Non-pigmented ciliary epithelial cell (primary cell): ENCODE data around the gene CHRNE.
"Not testable (repeated sequence)": the region's sequence is repeated elsewhere in the genome, so short reads cannot be mapped to it uniquely, and the experiment has no call there.

Experiments used
- DNase-seq: peaks from one replicate; pipeline ENCODE4 v3.0.0-alpha.2; 2010; ENCODE audit warnings: low read depth

Gene CHRNE

DNA sequence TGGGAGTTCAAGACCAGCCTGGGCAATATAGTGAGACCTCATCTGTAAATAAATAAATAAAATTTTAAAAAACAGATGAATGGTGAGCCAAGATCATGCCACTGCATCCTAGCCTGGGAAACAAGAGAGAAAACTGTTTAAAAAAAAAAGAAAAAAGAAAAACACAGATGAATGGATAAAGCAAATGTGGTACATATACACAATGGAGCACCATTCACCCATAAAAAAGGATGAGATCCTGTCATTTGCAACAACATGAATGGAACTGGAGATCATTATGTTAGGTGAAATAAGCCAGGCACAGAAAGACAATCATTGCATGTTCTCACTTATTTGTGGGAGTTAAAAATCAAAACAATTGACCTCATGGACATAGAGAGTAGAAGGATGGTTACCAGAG, 3.7 kb upstream of the CHRNE start:
- not testable (repeated sequence) for DNase-seq

DNA sequence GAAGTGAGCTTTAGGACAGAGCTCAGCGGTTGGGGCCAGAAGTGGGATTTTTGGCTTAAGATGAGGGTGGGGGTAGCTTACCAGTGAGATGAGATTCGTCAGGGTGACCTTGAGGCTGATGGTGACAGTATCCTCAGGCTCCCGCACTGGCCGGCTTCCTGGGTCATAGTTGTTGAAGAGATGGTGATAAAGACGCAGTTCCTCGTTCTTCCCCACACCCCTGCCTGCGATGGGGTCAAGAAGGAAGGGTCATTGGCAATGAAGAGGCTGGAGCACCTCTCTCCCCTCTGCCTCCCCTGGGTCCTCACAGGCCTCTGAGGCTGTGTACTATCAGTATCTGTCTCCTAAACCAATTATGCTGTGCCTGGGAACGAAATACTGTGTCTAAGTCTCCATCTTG, 358 bp downstream of the CHRNE start:
- no peak for DNase-seq

DNA sequence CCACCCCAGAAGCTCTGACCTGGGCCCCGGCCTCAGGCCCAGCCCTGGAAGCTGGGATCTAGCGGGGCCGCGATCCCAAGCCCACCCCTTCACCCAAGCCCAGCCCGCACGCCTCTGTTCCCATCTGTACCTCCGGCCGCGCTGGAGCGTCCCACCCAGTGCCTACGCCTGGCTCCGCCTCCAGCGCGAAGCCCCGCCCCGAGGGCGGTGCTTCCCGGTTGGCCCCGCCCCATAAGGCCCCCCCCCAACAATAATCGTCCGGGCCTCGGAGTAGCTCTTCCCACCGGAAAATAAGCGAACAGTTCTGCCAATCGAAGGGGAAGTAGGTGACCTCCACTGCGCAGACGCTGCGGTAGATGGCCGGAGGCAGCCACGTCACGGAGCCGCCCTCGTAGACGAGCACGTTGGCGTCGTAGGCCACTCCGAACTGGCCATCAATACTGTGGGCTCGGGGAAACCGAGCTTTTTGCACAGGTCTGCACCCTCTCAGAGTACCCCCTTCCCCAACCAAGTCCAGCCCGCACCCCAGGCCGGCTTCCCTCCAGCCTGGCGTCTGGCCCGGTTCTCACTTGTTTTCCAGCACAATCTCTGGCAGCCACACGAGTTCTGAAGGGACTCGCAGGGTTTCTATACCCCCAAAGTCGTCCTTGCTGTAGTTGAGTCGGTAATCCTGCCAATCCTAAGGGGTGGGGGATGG, 1.1 kb downstream of the CHRNE start:
- DNase-seq, result no peak

DNA sequence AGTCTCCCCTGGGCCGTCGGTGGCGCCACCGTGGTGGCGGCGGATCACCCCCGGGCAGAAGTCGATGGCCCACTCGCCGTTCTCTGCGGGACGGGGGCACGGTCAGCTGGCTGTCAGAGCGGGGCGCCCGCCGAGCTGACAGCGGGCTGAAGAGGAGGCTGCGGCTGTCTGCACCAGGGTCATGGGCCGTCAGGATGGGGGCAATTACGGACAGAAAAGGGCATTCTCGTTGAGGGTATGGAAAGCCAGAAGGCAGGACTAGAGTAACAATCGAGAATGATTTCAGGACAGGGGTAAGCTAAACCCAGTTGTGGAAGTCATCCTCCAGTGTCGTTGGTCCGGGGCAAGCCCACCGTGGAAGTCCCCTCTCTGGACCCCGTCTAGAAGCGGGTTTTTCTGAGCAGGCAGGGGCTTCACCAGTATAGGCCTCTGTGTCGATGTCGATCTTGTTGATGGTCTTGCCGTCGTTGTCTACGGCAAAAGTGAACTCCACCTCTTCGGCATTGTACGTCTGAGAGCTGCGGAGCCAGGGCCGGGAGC, 1.7 kb downstream of the CHRNE start:
- DNase-seq, result no peak

DNA sequence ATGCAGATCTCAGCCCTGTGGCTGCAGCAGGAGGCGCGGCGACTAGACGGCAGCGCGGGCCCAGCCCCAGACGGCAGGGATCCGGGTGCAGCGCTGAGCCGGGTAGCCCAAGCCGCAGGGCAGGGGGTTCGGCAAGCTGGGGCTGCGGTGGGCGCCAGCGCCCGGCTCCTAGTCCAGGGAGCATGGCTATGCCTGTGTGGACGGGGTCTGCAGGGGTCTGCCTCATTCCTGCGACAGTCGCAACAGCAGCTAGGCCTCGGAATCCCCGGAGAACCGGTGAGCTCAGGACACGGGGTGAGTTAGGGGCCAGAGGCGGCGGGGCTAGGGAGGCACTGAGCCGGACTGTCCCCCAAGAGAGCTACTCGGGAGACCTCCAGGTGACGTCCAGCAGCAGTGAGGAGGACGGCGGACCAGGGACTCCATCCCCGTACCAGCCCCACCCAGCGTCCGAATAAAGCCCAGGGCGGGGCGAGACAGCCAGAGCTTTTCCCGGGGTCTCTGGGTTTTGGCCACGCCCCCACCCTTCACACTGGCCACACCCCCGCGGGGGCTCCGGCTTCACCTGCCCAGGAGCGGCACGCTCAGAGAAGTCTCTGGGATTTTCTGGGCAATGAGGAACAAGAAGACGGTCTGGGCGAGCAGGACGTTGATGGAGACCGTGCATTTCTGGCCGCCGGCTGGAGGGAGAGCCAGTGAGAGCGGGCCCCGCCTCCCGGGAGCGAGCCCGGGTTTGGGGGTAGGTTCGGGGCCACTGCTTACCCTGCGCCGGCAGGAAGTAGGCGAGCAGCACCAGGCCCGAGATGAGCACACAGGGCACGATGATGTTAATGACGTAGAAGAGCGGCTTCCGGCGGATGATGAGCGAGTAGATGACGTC, 2.4 kb downstream of the CHRNE start:
- DNase-seq, result no peak

DNA sequence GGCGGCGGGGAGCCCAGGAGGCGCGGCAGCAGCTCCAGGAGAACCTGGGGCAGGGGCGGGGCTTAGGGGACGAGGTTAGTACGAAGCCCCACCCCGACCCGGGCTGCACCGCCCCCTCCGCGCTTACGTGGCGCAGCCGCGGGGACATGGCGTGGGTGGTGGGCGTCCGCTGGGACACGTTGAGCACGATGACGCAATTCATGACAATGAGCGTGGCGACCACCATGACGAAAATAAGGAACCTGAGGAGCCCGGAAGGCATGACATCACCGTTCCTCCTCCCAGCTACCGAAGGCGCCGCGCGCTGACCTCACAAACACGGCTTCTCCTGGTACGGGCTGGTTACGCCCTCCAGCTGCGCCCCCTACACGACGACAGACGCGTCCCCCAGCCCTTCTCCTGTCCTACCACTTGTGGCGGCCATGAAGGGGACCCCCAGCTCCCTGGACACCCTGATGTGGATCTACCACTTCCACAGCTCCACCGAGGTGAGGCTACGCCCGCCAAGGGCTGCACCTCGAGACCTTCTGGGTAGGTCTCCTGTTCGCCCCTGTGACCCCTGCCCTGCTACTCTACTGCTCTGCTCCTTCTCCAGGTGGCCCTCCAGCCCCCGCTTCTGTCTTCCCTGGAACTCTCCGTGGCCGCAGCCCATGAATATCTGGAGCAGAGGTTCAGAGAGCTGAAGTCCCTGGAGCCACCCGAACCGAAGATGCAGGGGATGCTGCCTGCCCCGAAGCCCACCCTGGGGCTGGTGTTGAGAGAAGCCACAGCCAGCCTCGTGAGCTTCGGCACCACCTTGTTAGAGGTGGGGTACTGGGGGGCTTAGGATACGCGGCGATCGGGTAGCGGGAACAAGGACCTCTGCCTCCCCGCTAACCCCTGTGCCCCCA, 3.3 kb downstream of the CHRNE start, which contains the start of gene C17orf107:
C17orf107 (plus strand) TSS at position 196 of the 890 bp plus-strand sequence; CDS start at position 423, 227 bp downstream.
- peak; percentile 46 for DNase-seq

DNA sequence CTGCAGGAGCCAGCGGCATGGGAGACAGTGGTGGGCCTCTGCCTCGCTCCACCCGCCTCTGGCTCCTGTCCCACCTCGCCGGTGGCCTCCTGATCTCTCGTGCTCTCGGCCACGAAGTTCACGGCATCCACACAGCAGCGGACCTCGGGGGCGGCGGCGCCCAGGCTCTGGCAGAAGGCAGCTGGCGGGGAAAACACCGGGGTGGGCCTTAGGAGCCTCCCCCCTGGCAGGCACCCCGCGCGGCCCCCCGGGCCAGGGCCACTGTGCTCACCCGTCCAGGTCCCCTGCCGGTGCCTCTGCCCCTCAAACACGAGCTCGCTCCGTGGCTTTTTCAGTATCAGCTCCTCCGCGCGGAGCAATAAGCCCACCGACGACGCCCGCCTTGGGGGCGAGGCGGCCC, 4.0 kb downstream of the CHRNE start:
- no peak for DNase-seq

DNA sequence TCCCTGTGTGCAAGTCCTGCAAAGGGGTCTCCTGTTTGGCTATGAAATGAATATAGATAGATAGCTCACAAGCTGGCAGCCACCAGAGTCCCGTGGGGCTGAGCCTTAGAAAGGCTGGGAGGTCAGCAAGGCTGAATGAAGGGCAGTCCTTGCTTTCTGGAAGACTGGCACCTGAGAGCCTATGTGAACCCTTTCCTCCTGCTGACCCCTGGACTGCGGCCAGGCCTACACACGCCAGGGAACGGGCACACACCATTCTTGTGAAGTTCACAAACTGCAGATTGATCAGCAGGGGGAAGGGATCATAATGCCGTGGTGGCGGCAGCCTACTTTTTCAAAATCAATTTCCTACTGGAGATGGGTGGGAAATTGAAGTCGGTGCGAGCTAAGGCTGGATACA, 4.5 kb downstream of the CHRNE start:
- DNase-seq, result no peak

DNA sequence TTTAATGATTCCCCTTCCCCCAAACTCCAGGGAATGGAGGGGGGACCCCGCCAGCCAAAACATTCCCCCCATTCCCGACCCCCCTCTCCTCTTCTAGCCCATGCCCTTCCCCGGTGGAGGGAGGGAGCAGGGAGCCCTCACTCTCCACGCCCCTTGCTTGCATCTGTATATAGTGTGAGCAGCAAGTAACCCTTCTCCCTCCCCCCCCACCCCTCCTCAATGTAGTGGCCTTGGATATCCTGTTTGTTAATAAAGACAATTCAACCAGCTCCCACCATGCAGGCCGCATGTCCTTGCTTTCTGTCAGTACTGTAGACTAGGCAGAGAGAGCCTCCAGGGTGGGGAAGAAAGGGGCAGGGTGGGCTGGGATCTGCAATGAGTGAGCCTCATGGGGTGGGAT, 5.1 kb downstream of the CHRNE start:
- no peak for DNase-seq

DNA sequence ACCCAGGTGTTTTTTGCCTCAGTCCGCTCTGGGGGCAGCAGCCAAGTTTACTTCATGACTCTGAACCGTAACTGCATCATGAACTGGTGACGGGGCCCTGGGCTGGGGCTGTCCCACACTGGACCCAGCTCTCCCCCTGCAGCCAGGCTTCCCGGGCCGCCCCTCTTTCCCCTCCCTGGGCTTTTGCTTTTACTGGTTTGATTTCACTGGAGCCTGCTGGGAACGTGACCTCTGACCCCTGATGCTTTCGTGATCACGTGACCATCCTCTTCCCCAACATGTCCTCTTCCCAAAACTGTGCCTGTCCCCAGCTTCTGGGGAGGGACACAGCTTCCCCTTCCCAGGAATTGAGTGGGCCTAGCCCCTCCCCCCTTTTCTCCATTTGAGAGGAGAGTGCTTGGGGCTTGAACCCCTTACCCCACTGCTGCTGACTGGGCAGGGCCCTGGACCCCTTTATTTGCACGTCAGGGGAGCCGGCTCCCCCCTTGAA, 5.7 kb downstream of the CHRNE start:
- no peak for DNase-seq

DNA sequence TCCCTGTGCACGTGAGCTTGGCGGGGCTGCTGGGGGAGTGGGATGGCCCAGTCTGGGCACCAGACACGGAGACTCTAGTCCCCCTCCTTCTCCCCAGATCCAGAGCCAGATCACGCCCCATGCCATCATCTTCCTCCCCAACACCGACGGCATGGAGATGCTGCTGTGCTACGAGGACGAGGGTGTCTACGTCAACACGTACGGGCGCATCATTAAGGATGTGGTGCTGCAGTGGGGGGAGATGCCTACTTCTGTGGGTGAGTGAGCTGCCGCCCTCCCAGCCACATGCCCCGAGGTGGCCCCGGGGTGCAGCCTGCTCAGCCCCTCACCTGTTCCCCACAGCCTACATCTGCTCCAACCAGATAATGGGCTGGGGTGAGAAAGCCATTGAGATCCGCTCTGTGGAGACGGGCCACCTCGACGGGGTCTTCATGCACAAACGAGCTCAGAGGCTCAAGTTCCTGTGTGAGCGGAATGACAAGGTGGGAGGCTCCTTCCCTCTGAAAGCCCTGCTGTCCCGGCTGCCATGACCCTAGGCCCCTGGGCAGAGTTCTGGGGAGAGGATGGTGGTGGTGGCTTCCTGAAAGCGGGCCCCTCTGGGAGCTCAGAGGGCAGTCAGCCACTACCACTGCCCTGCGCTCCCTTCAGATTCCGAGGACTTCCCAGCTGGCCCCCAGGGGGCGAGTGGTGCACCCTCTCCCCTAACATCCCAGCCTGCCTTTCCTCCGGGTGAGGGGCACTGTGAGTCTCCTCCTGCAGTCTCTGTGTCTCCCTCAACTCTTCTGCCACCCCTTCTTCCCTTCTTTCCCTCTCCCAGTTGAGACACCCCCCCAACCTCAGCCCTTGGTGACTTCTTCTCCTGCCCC, 6.3 kb downstream of the CHRNE start:
- DNase-seq, result no peak

DNA sequence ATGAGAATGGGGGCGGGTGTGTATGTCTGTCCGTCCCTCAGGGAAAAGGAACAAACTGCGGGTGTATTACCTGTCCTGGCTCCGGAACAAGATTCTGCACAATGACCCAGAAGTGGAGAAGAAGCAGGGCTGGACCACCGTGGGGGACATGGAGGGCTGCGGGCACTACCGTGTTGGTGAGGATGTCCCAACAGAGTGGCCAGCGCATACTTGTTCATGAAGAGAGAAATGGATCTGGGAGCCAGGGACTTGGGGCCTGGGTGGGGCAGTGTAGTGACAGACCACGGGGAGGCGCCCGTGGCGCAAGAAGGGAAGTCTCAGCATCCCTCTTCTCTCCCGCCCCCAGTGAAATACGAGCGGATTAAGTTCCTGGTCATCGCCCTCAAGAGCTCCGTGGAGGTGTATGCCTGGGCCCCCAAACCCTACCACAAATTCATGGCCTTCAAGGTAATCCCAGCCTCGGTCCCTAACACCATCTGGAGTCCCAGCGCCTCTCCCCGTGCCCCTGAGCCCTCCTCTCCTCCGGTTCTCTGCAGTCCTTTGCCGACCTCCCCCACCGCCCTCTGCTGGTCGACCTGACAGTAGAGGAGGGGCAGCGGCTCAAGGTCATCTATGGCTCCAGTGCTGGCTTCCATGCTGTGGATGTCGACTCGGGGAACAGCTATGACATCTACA, 7.1 kb downstream of the CHRNE start:
- no peak for DNase-seq

DNA sequence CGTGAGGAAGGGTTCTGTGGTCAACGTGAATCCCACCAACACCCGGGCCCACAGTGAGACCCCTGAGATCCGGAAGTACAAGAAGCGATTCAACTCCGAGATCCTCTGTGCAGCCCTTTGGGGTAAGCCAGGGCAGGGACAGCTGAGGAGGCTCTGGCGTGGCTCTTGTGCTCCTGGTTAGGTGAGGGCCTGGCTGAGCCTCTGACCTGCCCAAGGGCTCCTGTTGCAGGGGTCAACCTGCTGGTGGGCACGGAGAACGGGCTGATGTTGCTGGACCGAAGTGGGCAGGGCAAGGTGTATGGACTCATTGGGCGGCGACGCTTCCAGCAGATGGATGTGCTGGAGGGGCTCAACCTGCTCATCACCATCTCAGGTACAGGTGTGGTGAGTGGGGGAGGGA, 7.8 kb downstream of the CHRNE start:
- no peak for DNase-seq

DNA sequence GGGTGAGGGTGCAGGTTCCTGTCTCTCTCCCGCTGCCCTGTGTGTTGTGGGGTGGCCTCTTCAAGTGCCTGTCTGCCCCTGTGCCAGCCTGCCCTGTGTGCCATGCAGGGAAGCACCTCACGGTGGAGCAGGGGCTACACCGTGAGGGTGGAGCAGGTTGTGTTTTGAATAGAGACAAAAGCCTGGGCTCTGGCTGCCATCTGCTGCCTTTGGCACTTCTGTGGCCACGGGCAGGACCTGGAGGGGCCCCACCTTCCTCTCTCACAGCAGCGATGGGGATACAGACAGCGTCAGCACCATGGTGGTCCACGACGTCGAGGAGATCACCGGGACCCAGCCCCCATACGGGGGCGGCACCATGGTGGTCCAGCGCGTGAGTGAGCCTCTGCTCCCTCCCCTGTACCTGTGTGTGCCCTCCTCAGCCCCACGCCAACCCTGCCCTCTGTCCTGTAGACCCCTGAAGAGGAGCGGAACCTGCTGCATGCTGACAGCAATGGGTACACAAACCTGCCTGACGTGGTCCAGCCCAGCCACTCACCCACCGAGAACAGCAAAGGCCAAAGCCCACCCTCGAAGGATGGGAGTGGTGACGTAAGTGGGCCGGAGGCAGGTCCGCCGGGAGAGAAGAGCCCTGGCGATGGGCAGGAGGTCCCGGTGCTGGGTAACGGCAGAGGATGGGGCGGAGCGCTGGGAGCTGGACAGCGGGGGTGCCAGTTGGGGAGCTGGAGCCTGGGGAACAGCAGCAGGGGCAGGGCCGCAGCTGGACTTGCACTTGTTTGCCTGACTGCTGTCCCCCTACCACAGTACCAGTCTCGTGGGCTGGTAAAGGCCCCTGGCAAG, 9.0 kb downstream of the CHRNE start:
- DNase-seq, result no peak

DNA sequence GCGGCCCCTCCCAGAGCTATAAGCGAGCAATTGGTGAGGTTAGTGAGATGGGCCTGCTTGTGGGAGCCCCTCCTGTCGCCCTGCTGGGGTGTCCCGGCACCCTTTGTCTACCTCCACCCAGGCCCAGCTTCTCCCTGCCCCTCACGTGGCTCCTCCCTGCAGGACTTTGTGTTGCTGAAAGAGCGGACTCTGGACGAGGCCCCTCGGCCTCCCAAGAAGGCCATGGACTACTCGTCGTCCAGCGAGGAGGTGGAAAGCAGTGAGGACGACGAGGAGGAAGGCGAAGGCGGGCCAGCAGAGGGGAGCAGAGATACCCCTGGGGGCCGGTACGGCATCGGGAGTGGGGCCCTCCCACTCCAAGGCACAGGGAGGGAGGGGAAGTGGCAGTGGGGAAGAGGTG, 9.6 kb downstream of the CHRNE start:
- DNase-seq, result no peak

DNA sequence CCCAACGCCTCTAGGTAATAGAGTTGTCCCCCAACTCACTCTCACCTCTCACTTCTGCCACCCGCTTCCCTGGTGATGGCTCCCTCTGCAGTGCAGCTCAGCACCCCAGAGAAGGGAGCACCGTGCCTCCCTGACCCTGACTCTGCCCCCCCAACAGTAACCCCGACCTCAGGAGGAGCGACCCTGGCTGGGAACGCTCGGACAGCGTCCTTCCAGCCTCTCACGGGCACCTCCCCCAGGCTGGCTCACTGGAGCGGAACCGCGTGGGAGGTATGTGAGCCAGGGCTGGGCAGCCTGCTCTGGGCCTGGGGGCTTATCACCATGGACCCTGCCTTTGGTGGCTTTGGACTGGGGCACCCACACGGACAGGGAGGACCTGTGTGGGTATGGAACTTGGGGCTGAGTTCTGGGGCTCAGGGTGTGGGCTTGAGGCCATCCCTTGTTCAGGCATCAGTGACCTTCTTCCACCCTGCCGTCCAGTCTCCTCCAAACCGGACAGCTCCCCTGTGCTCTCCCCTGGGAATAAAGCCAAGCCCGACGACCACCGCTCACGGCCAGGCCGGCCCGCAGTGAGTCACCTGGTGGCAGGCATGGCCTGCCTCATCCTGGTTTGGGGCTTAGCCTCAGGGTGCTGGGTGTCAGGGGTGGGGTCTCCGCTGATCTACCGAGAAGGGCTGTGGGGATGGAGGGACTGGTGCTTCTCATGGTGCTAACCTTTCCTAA, 10.2 kb downstream of the CHRNE start:
- no peak for DNase-seq

DNA sequence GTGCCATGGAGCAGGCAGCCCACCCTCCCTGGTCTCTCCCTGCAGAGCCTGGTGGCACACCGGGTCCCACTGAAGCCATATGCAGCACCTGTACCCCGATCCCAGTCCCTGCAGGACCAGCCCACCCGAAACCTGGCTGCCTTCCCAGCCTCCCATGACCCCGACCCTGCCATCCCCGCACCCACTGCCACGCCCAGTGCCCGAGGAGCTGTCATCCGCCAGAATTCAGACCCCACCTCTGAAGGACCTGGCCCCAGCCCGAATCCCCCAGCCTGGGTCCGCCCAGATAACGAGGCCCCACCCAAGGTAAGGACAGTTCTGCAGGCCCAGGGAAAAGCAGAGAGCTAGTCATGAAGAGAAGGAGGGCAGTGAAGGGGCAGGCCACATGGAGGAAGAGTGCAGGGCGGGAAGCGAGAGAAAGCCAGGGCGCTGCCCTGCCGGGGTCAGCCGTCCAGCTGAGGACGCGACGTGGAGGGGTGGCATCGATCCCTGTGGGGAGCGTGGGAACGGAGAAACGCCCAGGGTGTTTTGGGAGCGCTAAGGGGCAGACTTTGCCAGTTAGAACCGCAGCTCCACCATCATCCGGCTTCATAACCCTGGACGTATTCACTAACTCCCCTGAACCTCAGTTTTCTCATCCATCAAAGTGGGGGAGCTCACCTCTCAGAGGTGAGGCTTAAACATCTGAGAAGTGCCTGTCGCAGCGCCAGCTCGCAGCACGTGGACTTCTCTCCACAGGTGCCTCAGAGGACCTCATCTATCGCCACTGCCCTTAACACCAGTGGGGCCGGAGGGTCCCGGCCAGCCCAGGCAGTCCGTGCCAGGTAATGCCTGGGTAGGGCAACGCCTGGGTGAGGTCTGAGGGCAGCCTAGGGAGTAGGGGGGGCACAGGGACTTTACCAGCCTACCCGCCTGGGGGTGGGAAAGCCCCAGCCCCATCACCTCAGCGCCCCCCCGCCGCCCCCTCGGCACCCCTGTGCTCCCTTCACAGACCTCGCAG, 11.2 kb downstream of the CHRNE start:
- no peak for DNase-seq

DNA sequence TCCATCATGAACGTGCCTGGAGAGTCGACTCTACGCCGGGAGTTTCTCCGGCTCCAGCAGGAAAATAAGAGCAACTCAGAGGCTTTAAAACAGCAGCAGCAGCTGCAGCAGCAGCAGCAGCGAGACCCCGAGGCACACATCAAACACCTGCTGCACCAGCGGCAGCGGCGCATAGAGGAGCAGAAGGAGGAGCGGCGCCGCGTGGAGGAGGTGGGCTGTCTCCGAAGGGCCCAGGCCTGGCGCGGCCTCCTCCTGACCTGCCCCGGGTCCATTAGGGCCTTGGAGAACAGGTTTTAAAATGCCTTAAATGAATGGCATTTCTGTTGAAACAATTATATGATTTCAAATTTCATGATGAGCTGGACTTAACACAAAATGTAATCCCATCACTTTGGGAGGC, 15.3 kb downstream of the CHRNE start:
- no peak for DNase-seq
